OCI-LY3 (cell line): ENCODE data around the gene EXTL2.

Source experiments
- EZH2phosphoT487 ChIP-seq: fragments of 200-600 bp; shearing (Covaris generic); IDR thresholded peaks from 2 replicates; pipeline ENCODE4 v1.6.1; 2018; ENCODE audit warnings: antibody characterized with exemption, mixed run types, low read depth
- TF ChIP-seq, protein P1 (sequence below): fragments of 200-600, 300-600 bp; sonication (generic); IDR thresholded peaks from 2 replicates; pipeline ENCODE4 v1.5.1; 2014; ENCODE audit warnings: antibody characterized with exemption, low read length, low read depth

DNA sequence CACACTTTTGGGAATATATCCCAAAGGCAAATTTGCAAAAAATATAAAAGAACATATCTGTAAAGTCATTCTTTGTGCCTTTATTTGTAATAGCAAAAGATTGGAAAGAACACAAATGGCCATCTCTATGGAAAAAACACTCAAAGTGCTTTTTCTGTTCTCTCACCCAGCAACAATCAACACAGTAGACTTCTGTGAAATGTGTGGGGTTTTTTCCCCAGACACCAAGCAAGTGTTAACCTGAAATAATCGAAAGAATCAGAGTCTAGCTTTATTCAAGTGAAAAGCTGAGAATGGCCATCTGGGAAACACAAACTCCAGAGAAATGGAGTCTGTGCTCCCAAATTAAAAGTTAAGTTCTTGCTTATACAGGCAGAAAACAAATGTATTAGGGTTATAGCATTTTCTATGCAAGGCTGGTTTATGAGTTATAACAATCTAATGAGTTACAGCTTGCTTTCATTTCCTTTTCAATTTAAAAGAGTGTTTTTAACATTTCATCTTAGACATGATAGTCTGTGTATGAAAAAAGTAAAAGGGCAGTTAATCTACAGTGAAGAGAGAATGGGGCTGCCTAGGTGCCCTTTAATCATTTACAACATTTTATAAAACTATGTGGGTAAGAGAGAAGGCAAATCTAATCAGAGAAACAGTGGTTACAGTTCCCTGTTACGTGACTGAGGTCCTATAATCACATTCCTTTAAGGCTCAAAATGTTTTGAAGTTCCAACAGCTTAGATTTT is 47.8 kb upstream of the EXTL2 start:
- TF ChIP-seq, protein P1, sequence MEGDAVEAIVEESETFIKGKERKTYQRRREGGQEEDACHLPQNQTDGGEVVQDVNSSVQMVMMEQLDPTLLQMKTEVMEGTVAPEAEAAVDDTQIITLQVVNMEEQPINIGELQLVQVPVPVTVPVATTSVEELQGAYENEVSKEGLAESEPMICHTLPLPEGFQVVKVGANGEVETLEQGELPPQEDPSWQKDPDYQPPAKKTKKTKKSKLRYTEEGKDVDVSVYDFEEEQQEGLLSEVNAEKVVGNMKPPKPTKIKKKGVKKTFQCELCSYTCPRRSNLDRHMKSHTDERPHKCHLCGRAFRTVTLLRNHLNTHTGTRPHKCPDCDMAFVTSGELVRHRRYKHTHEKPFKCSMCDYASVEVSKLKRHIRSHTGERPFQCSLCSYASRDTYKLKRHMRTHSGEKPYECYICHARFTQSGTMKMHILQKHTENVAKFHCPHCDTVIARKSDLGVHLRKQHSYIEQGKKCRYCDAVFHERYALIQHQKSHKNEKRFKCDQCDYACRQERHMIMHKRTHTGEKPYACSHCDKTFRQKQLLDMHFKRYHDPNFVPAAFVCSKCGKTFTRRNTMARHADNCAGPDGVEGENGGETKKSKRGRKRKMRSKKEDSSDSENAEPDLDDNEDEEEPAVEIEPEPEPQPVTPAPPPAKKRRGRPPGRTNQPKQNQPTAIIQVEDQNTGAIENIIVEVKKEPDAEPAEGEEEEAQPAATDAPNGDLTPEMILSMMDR, result no peak
- TF ChIP-seq EZH2phosphoT487, result no peak
